HPDE6-E6E7 (cell line): ENCODE results near the gene DHRS3.
A peak's percentile ranks its signal among the peaks of the same experiment; 100 is the strongest.
"Not testable (repeated sequence)": the region's sequence is repeated elsewhere in the genome, so short reads cannot be mapped to it uniquely, and the experiment has no call there.

ENCODE experiments used
- DNase-seq: peaks from one replicate; pipeline ENCODE4 v3.0.0; 2011; ENCODE audit warnings: missing footprints; ENCODE audit errors: extremely low spot score

Gene DHRS3, protein sequence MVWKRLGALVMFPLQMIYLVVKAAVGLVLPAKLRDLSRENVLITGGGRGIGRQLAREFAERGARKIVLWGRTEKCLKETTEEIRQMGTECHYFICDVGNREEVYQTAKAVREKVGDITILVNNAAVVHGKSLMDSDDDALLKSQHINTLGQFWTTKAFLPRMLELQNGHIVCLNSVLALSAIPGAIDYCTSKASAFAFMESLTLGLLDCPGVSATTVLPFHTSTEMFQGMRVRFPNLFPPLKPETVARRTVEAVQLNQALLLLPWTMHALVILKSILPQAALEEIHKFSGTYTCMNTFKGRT

GRCh38 chr1:12617901-12618660, at the start of gene DHRS3:
Gene DHRS3, minus strand, starts transcription at chr1:12618210. Its CDS starts 862 bp downstream, at chr1:12617348.
- DNase-seq: peak; percentile 97

- no peak for DNase-seq
Observed at GRCh38 chr1:12666141-12666735, 48.2 kb upstream of the DHRS3 start.

DNA sequence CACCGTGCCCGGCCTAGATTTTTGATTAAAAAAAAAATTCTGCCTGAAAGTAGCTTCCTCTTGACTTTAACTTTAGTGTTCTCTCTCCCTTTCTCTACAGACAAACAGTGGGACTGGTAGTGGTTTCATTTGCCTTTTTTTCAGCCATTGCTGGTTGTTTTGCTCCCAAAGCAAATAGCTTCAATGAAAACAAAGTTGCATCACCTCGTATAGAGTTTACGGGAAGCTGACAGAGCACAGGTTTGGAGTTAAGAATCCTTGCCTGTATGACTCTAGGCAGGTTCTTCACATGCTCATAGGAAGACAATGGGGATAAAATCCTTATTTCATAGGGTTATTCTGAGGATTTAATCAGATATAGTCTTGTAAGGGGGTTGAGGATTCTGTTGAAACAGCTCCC, 47.5 kb upstream of the DHRS3 start:
- DNase-seq: no peak

DNA sequence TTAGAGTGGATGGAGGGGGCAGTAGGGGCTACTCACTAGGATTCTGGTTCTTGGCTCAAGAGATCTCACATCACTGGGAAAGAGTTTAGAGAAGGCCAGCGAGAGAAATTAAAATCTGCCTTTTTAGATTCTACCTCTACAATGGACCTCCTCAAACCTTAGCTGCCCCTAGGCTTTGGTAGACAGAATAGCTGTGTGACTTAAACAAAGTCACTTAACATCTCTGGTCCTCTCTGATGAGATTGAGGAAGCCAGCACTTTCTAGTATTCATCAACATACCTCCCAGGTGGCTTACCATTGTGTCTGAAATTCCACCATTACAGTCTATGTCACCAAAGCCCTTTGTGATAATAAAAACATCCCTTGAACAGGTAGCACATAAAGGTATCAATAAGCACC, 44.5 kb upstream of the DHRS3 start:
- DNase-seq: no peak

DNA sequence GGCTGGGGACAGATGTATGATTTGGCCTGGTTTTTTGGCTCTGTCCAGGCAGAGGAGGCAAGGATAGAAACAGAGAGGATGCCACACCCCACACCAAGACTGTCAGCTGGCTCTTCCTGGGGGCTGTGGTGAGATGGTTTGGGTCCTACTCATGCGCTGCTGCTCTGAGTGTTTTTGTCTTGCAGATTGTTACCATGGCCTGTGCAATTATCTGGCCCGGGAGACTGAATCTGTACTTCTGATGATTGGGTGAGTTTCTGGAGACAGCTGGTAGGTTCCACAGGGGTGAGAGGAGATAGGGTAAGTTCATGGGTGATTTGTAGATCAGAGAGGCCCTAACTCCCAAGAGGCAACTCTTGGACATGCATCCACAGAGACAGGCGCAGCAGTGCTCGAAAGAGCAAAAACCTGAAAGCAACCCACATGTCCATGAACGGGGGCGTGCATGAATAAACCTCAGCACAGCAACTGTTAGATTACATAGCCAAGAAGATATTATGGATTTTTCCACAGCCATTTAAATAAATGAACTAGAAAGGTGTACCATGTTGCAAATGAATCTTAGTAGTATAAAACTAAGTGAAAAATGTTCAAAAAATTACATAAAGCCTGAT, 43.7 kb upstream of the DHRS3 start:
- DNase-seq: no peak

DNA sequence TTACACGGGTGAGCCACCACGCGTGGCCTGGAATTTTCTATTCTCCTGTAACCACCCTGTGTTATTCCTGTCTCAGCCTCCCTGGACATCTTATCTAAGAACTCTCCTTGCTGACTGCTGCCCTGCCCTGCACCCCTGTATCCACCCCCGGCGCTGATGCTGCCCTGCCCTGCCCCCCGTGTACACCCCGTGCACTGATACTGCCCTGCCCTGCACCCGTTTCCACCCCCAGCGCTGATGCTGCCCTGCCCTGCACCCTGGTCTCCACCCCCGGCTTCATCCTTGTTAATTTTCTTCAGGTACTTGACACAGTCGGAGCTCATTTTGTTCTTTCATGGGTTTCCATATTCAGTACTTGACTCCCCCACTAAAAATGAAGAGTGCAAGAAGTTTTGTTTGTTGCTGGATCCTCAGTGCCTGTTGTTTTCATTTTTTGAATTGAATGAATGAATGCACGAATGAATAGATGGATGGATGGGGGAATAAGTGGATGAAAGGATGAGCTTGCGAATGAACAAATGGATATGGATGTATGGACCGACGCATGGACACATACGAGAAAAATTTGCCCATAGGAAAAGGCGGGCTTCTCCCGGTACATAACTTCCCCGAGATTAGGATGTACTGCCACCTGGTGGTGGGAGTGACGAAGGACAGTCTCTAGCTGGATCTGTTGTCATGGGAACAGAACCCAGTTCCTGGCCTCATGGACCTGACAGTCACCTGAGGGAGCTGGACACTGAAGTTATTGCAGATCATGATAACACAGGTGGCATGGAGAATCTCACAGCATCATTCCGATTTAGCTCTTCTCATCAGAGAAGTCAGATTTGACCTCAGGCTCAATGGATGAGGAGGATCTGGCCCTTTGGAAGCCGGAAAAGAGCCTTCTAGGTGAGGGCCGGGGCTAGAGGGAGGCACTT, 40.8 kb upstream of the DHRS3 start:
- DNase-seq: peak; percentile 96

- not testable (repeated sequence) for DNase-seq
Observed at GRCh38 chr1:12657885-12658512, 40.0 kb upstream of the DHRS3 start.

GRCh38 chr1:12657060-12657884, 39.3 kb upstream of the DHRS3 start:
- DNase-seq: no peak

GRCh38 chr1:12656575-12656974, 38.6 kb upstream of the DHRS3 start:
- DNase-seq: no peak

DNA sequence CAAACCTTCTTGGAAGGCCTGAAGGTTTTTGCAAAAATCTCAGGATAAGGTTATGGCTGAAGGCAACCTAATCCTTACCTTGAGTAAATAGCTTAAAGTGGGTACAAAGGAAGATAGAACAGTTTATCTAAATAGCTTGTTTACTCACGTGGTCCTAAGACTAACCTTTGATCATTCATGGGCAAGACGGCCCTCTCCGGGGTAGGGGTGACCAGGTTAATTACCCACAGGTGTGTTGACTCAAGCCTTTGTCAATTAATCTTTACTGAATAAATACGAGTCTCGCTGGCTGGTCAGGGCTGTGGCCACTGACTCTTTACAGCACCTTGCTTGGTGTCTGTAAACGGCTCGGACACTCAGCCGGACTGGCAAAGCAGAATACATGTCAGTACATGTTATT, 36.6 kb upstream of the DHRS3 start:
- DNase-seq: no peak

DNA sequence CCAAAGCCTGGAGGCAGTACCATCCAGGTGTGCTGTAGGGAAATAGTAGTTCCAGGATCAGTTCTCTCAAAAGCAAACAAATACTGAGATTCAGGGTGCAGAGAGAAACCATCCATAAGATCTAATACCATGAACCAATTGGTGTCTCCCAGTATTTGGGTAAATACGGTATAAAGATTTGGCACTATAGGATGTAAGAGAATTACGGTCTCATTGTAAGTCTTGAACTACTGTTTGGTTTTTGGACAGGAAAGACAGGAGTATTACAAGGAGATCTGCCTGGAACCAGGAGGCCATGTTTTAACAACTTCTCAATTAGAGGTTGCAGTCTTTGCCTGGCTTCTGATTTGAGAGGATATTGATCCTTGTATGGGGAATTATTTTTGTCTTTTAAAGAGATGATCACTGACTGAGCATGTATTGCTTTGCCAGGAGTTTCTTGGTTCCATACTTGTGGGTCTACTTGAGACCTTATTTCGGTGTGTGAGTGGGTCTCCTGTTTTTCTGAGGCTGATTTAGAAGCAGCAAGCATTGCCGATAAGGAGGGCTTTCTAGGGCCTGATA, 36.1 kb upstream of the DHRS3 start:
- DNase-seq: no peak

GRCh38 chr1:12649971-12650421, 32.0 kb upstream of the DHRS3 start:
- no peak for DNase-seq

DNA sequence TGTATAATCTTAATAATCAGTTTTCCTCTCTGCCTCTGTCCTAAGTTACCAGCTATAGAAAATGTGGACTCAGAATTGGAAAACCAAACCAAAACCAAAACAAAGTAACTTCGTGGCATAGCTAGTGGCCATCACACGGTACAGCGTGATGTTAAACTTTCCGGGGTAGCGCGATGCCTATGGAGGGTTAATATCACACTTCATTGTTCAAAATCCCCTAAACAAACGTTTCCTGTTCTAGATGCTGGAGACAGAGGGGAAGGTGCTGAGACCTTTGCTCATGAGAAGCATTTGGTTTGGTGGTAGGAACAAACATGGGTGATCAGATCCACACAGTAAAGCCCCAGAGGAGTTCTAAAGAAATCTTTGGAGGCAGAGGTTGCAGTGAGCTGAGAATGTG, 30.7 kb upstream of the DHRS3 start:
- no peak for DNase-seq

DNA sequence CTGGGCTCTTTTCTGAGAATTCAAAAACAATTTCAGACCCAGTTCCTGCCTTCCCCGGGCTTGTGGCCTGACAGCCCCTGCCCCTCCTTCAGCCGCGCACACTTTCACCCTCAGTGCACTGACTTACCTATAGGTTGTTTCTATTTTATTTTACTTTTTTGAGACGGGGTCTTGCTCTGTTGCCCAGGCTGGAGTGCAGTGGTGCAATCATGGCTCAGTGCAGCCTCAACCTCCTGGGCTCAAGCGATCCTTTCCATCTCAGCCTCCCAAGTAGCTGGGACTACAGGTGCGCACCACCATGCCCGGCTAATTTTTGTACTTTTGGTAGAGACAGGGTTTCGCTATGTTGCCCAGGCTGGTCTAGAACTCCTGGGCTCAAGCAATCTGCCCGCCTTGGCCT, 27.4 kb upstream of the DHRS3 start:
- not testable (repeated sequence) for DNase-seq

- no peak for DNase-seq
Observed at GRCh38 chr1:12644829-12645228, 26.8 kb upstream of the DHRS3 start.

DNA sequence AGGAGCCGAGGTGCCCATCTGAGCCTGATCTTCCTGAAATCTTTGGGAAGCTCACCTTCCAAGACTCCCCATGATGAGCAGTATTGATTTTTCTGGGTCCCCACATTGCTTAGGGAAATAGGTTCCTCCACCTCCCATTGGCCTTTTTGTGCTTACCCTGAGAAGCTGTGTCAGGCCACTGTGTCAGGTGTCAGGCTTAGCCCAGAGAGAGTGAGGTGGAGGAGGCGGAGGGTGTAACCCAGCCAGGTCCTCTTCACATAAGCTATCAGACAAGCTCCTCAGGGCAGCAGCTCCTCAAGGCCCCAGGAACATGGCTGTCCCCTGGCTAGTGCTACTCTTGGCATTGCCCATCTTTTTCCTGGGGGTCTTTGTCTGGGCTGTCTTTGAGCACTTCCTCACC, 26.2 kb upstream of the DHRS3 start:
- no peak for DNase-seq

GRCh38 chr1:12643785-12644184, 25.8 kb upstream of the DHRS3 start, which contains the start of gene AADACL4:
Gene AADACL4, plus strand, starts transcription at chr1:12644085. Its CDS starts 462 bp downstream, at chr1:12644547.
- DNase-seq: no peak

DNA sequence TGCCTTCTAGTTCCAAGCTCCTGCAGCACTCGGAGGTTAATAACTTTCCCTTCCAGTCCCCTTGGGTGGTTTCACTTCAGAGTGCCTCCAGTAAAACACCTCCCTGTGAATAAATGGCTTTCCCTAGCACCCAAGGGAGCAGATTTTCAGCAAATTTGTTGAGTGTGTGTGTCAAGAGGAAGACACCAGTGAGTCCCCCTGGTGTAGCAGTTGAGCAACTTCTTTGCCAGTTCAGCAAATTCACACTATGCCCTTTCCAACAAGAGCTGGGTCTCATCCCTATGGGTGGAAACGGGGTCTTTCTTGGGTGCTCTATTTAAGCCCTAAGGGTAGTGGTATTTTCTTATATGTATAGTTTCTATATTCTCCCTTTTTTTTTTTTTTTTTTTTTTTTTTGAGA, 25.1 kb upstream of the DHRS3 start:
- DNase-seq: no peak

- DNase-seq: no peak
Observed at GRCh38 chr1:12640958-12641272, 22.9 kb upstream of the DHRS3 start.
